Endodermal cell (in vitro differentiated cells): Measurements from ENCODE around the gene CFAP74. TPM values are rescaled to one million over a fixed set of nuclear protein-coding genes. Genes with fewer than 3 reads are reported as not detected.

Experiments used
- DNase-seq: peaks from one replicate; pipeline ENCODE4 v3.0.0-alpha.2; 2017
- H3K27ac ChIP-seq: 2 replicates; pipeline ENCODE4 v1.5.1; 2013; ENCODE audit warnings: mild to moderate bottlenecking, low read depth, low read length, moderate library complexity
- H3K27me3 ChIP-seq: 2 replicates; pipeline ENCODE4 v1.6.1; 2013; ENCODE audit warnings: mild to moderate bottlenecking, low read length, moderate library complexity; ENCODE audit not compliant: insufficient read depth, control insufficient read depth, poor library complexity, severe bottlenecking
- H3K36me3 ChIP-seq: 2 replicates; pipeline ENCODE4 v1.7.0; 2013; ENCODE audit warnings: mild to moderate bottlenecking, low read length, moderate library complexity; ENCODE audit not compliant: control insufficient read depth, insufficient read depth
- H3K4me1 ChIP-seq: one replicate; pipeline ENCODE4 v1.7.0; 2013; ENCODE audit warnings: low read length; ENCODE audit not compliant: control insufficient read depth, insufficient read depth
- H3K4me3 ChIP-seq: 2 replicates; pipeline ENCODE4 v1.5.1; 2013; ENCODE audit warnings: mild to moderate bottlenecking, low read length, moderate library complexity
- H3K9ac ChIP-seq: 2 replicates; pipeline ENCODE4 v1.6.1; 2013; ENCODE audit warnings: mild to moderate bottlenecking, low read length, moderate library complexity; ENCODE audit not compliant: poor library complexity, severe bottlenecking; ENCODE audit errors: extremely low read depth
- H3K9me3 ChIP-seq: 2 replicates; pipeline ENCODE4 v1.6.1; 2013; ENCODE audit warnings: mild to moderate bottlenecking, low read length, moderate library complexity; ENCODE audit not compliant: control insufficient read depth
- H3K27ac Mint-ChIP-seq: 2 replicates; pipeline ENCODE4 v1.8.0; 2020; ENCODE audit warnings: mixed read lengths
- H3K27me3 Mint-ChIP-seq: 2 replicates; pipeline ENCODE4 v1.8.0; 2021; ENCODE audit warnings: mild to moderate bottlenecking, mixed read lengths; ENCODE audit not compliant: insufficient read depth
- H3K36me3 Mint-ChIP-seq: 2 replicates; pipeline ENCODE4 v1.8.0; 2020; ENCODE audit warnings: low read depth, mixed read lengths
- H3K4me1 Mint-ChIP-seq: 2 replicates; pipeline ENCODE4 v1.8.0; 2020; ENCODE audit warnings: mixed read lengths
- H3K4me3 Mint-ChIP-seq: 2 replicates; pipeline ENCODE4 v1.8.0; 2020; ENCODE audit warnings: mild to moderate bottlenecking, moderate library complexity, mixed read lengths
- H3K9me3 Mint-ChIP-seq: 2 replicates; pipeline ENCODE4 v1.8.0; 2020; ENCODE audit warnings: mild to moderate bottlenecking, mixed read lengths
- CTCF ChIP-seq: fragments of 200-600 bp; sonication (generic); conservative IDR thresholded peaks from 2 replicates; pipeline ENCODE4 v1.5.0; 2021; ENCODE audit warnings: antibody characterized with exemption, mild to moderate bottlenecking
- WGBS, 2 experiments: methylation state at CpG; one replicate each; pipeline versions ENCODE4 v1.1.5 to v1.1.7; 2013; ENCODE audit warnings: missing lambda C conversion rate in 2 of 2, mixed read lengths in 1 of 2; ENCODE audit not compliant: insufficient coverage in 1 of 2, insufficient read length in 1 of 2; 5-methylcytosine and 5-hydroxymethylcytosine counted together
- total RNA-seq, 2 donors: library from RNA; stranded (reverse); fragmentation: NEBNext Ultra II Directional in 1 of 2; extraction: Animal tissue kit (Norgen Biotek cat#: 25700) in 1 of 2; gene quantifications; 2 replicates in 1 of 2; 3 replicates in 1 of 2; pipeline ENCODE4 v1.2.1, GENCODE V29; 2021

CFAP74 gene
- total RNA-seq, 2 donors from 2014 or later, result 0.58 to 0.75 TPM

DNA sequence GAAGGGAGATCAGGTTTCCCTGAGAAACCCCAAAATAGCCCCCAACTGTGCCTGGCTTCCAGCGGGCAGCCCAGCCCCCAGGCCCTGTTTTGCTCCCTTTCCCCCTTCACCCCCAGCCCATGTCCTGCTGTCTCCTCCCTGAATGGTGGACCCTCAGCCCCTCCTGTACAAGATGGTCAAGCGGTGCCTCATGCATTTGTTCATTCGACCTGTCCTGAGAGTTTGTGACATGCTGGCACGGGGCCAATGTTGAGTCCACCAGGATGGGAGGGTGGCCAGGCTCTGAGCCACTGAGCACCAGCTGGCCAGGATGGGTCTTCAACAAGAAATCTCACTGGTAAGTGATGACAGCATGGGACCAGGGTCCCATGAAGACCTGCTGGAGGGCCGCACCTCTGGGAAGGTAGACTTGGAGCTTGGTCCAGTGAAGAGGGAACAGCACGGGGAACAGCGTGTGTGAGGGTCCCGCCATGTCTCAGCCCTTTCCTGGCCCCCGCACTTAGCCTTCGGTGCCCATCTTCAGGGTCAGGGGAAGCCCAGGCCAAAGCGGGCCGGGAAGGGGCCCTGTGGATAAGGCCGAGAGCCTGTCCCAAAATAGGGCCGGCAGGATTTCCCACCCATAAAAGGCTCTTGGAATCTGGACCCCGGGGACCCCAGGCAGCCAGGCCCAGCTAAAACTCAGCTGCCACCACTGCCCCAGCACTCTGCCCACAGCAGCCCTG lies 88.5 kb downstream of the CFAP74 start, which contains the start of gene CALML6:
CALML6 (plus strand) TSS at position 290 of the 722 bp plus-strand sequence; CDS start at position 311, 21 bp downstream.
- peaks cover 7% of the 10 kb centered on the region for H3K27me3 ChIP-seq
- H3K4me1 Mint-ChIP-seq, result peaks cover 4% of the 10 kb centered on the region
- H3K9me3 Mint-ChIP-seq, result no peaks in the 10 kb centered on the region
- no peaks in the 10 kb centered on the region for H3K4me1 ChIP-seq
- H3K27ac Mint-ChIP-seq, result no peak within 1 kb of the TSS
- H3K4me3 ChIP-seq, result no peak within 1 kb of the TSS
- no peak within 1 kb of the TSS for H3K9ac ChIP-seq
- peaks cover 11% of the 10 kb centered on the region for H3K27me3 Mint-ChIP-seq
- H3K4me3 Mint-ChIP-seq, result no peak within 1 kb of the TSS
- no peaks in the 10 kb centered on the region for H3K36me3 ChIP-seq
- no peaks in the 10 kb centered on the region for H3K9me3 ChIP-seq
- peak; percentile 49 for DNase-seq
- H3K27ac ChIP-seq, result no peak within 1 kb of the TSS
- 90 to 98% methylated on average over 11 to 15 of the region's 15 CpGs for WGBS, 2 experiments
- no peaks in the 10 kb centered on the region for H3K36me3 Mint-ChIP-seq
- no peak for TF ChIP-seq CTCF

DNA sequence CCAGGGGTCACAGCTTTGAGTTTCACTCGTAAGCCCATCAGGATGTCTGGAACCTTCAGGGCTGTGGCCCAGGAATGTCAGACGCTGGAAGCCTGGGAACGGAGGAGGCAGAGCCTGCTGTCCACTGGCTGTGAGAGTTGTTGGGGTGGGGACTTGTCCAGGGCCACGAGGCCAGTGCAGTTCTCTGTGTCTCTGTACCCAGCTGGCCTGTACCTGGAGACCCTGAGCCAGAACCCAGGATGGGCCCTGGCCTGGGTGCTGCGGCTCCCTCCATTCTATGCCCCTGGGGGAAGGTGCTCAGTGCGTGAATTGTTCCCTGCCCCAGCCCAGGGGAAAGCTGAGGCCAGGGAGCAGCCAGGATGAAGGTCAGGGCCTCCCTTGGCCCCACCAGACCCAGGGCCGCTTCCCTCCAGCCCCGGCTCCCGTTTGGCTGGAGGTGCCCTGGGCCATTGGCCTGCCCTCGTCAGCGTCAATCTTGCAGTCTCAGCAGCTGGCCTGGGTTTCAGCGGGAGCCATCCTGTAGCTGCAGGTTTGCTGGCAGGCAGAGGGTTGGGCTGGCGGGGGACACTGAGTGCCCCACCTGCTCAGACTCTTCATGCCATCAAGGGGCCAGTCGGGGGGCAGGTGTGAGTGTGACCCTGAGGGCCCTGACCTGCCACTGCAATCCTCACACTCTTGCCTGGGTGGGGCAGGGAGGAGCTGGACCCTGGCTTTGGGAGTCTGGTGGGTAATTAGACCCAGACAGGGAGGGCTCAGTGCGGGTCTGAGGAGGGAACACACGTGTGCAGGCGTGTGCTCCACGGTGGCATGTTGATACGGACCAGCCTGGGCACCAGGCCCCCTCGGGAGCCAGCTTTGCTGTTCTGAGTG lies 89.2 kb downstream of the CFAP74 start:
- Mint-ChIP-seq H3K4me3 (no peak overlapping the region), H3K36me3 (no peaks in the 10 kb centered on the region), H3K27ac (no peak overlapping the region), H3K27me3 (peaks cover 11% of the 10 kb centered on the region), H3K4me1 (peaks cover 7% of the 10 kb centered on the region), H3K9me3 (no peaks in the 10 kb centered on the region)
- peak; percentile 52 for DNase-seq
- H3K27ac ChIP-seq, result no peak overlapping the region
- H3K36me3 ChIP-seq, result no peaks in the 10 kb centered on the region
- H3K27me3 ChIP-seq, result peaks cover 7% of the 10 kb centered on the region
- H3K9me3 ChIP-seq, result no peaks in the 10 kb centered on the region
- WGBS, 2 experiments, result 85 to 87% methylated on average over 13 to 20 of the region's 20 CpGs
- no peaks in the 10 kb centered on the region for H3K4me1 ChIP-seq
- no peak overlapping the region for H3K9ac ChIP-seq
- TF ChIP-seq CTCF, result no peak
- H3K4me3 ChIP-seq, result no peak overlapping the region

DNA sequence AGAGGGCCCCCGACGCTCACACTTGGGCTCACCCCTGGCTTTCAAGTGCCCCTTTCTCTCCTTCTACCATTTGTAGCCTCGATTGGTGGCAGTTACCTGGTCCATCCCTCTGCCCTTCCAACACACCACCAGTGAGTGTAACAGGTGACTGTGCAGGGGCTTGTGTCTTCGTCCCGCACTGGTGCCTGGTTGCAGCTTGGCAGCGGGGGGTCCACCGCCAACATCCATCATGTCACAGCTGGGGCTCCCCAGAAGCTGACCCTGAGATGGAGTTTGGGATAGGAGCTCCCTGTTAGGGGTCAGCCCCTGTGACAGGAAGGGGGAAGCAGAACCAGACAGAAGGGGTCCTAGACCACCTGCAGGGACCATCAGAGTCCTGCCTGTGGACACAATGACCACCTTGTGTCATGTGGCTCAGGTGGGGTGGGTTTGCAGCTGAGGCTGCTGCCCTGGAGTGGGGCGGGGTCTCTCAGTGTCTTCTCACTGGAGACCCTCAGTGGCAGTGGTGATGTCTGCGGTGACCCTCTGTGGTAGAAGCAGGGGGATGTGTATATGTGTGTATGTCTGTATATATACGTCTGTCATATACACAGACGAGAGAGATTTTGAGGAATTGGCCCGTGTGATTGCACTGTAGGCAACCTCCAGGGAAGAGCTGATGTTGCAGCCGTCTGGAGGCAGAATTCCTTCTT lies 92.1 kb downstream of the CFAP74 start:
- H3K9me3 ChIP-seq, result no peaks in the 10 kb centered on the region
- H3K36me3 Mint-ChIP-seq, result no peaks in the 10 kb centered on the region
- no peaks in the 10 kb centered on the region for H3K4me1 ChIP-seq
- WGBS, 2 experiments, result 95 to 96% methylated on average over 8 to 13 of the region's 13 CpGs
- no peaks in the 10 kb centered on the region for H3K27me3 Mint-ChIP-seq
- no peaks in the 10 kb centered on the region for H3K36me3 ChIP-seq
- H3K27ac Mint-ChIP-seq, result no peak overlapping the region
- no peak overlapping the region for H3K4me3 ChIP-seq
- TF ChIP-seq CTCF, result no peak
- no peak overlapping the region for H3K4me3 Mint-ChIP-seq
- peak; percentile 38 for DNase-seq
- no peak overlapping the region for H3K9ac ChIP-seq
- H3K9me3 Mint-ChIP-seq, result no peaks in the 10 kb centered on the region
- H3K4me1 Mint-ChIP-seq, result peaks cover 7% of the 10 kb centered on the region
- H3K27ac ChIP-seq, result no peak overlapping the region
- no peaks in the 10 kb centered on the region for H3K27me3 ChIP-seq
